A549 treated with RU486 at 1 μM for 4 hours (cell line): ENCODE results near the gene FLT3LG. TPM values are rescaled to one million over a fixed set of nuclear protein-coding genes. Genes with fewer than 3 reads are reported as not detected.

ENCODE experiments used
- total RNA-seq: library from RNA; stranded (reverse); fragments of 200-300 nt; extraction: Qiagen RNA extraction; gene quantifications from 5 replicates; pipeline ENCODE4 v1.2.3, GENCODE V29; 2022; ENCODE audit warnings: low read depth

The FLT3LG gene, protein sequence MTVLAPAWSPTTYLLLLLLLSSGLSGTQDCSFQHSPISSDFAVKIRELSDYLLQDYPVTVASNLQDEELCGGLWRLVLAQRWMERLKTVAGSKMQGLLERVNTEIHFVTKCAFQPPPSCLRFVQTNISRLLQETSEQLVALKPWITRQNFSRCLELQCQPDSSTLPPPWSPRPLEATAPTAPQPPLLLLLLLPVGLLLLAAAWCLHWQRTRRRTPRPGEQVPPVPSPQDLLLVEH
- total RNA-seq = 0.90 to 2.2 TPM (median 1.2 TPM) in 5 replicates

DNA sequence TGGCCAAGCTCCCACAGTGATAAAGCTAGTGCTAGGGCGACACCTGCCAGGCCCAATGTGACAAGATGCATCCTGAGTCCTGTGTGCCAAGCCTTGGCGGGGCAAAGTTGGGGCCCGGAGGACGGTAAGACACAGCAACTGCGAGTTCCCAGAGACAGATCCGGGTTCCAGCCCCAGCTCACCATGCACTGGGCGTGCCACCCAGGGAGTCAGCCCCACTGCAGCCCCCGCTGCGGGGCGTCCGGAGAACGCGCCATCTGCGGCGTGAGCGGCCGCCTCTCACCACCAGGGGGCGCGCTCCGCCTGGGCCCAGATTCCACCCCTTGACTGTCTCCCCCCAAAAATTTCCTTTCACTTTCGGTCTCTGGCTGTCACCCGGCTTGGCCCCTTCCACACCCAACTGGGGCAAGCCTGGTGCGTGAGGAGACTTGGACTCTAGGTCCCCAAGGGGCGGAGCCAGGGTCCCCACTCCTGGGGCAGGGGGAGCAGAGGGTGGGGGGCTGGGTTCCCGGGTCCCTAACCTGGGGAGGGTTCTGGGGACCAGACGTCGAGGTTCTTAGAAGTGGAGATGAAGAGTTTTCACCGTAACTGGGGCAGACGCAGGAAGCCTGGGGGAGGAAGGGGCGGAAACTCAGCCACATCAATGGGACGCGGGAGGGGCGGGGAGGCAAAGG, at the start of gene FLT3LG:
Gene FLT3LG (plus strand): TSS at position 348 of the 674 bp plus-strand sequence. CDS start 425 bp downstream, outside the sequence.

DNA sequence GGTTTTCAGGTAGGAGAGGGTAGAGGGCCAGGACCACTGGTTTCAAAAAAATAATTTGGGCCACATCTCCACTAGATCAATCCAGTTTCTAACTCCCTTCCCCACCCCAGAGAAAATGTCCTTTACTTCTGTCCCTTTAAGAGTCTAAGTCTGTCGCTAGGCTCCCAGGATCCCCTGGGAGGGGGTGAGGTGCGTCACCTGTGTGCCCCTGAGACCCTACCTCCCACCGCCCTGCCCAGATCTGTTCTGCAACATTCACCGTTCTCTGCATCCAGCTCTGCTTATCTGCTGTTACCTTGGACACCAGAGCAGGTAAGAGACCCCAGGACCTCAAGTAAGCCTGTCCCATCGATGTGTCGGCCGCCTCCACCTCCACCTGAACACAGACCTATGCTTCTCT, 48.8 kb upstream of the FLT3LG start, which contains the start of gene GFY:
Gene GFY (plus strand): TSS at position 211 of the 400 bp plus-strand sequence. CDS start 1,043 bp downstream, outside the sequence.

DNA sequence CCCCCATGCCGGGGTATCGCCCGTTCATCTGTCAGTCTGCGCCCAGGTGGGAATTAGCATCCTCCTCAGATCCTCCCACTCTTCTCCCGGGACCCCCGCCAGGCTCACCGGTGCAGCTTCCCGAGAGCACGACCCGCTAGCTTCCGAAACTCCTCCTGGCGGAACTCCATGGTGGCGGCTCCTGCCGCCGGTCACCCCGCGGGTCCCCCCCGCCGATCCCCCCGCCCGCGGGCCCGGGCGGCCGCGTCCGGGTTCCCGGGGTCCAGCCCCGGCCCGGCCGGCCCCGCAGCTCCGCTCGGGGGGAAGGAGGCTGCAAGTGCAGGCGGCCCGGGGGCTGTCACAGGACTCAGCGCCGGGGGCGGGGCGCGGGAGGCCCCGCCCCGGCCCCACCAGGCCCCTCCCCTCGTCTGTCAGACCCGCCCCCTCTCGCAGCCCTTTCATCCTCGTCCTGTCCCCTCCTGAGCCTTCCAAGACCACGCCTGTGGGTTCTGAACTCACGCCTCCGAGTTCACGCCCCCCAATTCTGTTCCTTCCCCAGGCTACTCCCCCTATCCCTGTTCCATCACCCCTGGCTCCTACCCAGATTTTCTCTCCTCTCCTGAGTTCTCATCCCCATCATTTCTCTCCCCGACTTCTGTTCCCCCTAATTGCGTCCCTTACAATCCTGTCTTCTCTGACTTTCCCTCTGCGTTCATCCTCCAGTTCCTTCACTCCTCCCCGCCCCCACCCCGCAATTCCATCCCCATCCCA, 32.6 kb upstream of the FLT3LG start, which contains the start of gene SLC17A7:
Gene SLC17A7 (minus strand): TSS at position 318 of the 750 bp plus-strand sequence. CDS start 148 bp downstream, at position 170.

DNA sequence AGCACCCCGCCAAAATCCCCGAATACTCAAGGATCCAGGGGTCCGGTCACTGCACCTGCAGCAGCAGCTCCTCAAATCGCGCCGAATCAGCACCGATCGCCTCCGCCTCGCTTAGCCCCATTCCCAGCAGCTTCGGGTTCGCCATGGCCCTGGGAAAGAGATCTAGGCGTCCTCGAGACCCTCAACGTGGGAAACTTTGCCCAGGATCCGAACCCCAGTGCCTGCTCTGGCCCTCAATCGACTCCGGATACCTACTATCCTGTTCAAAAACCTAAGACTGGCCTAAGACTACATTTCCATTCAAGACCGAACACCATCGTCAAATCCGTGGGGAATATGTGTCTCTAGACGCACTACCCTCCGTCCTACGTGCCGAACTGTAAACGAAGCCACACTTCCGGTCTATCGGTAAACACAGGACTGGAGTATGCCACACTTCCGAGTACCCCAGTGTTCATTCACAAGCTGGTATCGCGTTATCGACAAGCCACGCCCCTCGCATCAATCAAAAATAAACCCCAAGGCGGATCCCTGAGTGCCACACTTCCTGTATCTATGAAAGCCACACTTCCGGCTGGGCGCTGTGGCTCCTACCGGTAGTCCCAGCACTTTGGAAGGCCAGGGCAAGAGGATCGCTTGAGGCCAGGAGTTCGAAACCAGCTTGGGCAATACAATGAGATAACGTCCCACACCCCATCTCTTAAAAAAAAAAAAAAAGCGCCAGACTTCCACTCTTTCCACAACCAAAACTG, 22.4 kb upstream of the FLT3LG start, which contains the start of gene PIH1D1:
Gene PIH1D1 (minus strand): TSS at position 385 of the 752 bp plus-strand sequence. CDS start 240 bp downstream, at position 145.

DNA sequence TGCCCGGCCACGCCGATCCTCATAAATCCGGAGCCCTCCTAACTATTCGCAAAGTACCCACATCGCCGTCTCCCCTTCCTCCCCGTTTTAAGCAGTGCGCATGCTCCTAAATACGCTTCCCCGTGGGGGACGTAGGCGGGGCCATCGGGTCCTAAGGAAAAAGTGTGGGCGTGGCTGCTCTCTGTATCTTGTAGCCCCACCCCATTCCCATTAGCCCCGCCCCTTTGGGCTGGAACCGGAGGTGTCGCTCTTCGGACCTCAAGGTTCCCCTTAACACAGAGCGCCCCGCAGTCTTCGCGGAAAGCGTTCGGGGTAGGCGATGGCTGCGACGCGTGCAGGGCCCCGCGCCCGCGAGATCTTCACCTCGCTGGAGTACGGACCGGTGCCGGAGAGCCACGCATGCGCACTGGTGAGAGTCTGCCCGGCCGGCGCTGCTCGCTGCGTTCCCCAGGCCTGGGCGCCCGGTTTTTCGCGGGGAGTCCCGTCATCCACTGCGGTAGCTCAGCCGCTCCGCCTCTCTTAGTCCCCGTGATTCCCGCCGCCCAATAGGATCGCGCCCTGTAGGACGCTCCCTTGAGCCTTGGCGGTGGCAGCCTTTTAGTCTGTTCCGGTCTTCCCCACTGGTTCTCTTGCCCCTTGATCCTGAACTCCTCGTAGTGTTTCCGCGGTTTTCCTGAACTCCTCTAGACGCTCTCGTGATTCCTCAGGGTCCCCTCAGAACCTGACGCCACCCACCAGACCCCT, 20.8 kb upstream of the FLT3LG start, which contains the start of gene ALDH16A1:
Gene ALDH16A1 (plus strand): TSS at position 213 of the 744 bp plus-strand sequence. CDS start 107 bp downstream, at position 320.

DNA sequence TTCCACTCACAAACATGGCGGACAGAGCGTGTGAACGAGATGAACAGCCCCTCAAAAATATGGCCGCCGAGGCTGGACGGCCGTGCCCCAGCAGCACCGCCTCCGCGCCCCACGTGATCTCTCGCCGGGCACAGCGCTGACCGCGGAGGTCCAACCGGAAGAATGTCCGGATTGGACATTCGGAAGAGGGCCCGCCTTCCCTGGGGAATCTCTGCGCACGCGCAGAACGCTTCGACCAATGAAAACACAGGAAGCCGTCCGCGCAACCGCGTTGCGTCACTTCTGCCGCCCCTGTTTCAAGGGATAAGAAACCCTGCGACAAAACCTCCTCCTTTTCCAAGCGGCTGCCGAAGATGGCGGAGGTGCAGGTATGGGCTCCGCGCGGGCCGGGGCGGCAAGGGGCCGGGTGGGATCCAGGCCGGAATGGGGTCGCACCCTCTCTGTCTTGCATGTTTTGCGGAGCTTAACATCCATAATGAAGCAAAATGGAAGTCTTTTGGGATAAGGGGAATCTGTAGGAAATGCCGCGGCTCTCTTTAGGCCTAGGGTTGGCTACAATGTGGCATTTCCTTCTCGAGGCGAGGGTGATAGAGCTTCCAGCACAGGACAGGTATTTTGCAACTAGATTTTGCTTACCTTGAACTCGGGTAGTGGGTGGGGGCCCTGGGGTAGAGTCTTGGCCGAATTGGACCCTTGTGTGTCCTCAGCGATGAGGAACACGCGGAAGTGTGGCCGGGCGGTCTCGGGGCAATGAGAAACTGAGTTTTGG, 13.4 kb downstream of the FLT3LG start, which contains the start of gene RPL13A:
Gene RPL13A (plus strand): TSS at position 332 of the 769 bp plus-strand sequence. CDS start 22 bp downstream, at position 354.

Other genes with a start within 250 kb of the FLT3LG start
- 0.90 to 1.8 TPM (median 1.3 TPM) in 5 replicates for gene SLC6A16, start 149.0 kb upstream of the FLT3LG start, total RNA-seq
- gene CD37, start 138.8 kb upstream of the FLT3LG start, total RNA-seq = not detected in 5 replicates
- 13.9 to 21.0 TPM (median 17.2 TPM) in 5 replicates for gene TEAD2, start 111.8 kb upstream of the FLT3LG start, total RNA-seq
- 0.37 to 1.0 TPM (median 0.48 TPM) in 5 replicates for gene DKKL1, start 110.3 kb upstream of the FLT3LG start, total RNA-seq
- 0.10 TPM in 1 of 5 replicates, not detected in the others for gene KASH5, start 86.0 kb upstream of the FLT3LG start, total RNA-seq
- gene PTH2, start 50.8 kb upstream of the FLT3LG start, total RNA-seq = not detected in 5 replicates
- 0.12 to 0.28 TPM (median 0.17 TPM) in 4 of 5 replicates, not detected in the other for gene GFY, start 48.8 kb upstream of the FLT3LG start, total RNA-seq
- 0.39 to 0.73 TPM (median 0.67 TPM) in 5 replicates for gene SLC17A7, start 32.7 kb upstream of the FLT3LG start, total RNA-seq
- gene PIH1D1, start 22.4 kb upstream of the FLT3LG start, total RNA-seq = 88.4 to 93.8 TPM (median 92.6 TPM) in 5 replicates
- 13.6 to 25.0 TPM (median 21.1 TPM) in 5 replicates for gene ALDH16A1, start 21.0 kb upstream of the FLT3LG start, total RNA-seq
- 3,849 to 4,394 TPM (median 4,225 TPM) in 5 replicates for gene RPL13A, start 13.4 kb downstream of the FLT3LG start, total RNA-seq
- gene RPS11, start 22.2 kb downstream of the FLT3LG start, total RNA-seq = 3,786 to 4,498 TPM (median 3,975 TPM) in 5 replicates
- 23.9 to 33.3 TPM (median 28.1 TPM) in 5 replicates for gene FCGRT, start 38.4 kb downstream of the FLT3LG start, total RNA-seq
- gene RCN3, start 53.8 kb downstream of the FLT3LG start, total RNA-seq = 0.78 to 2.8 TPM (median 2.0 TPM) in 5 replicates
- 80.5 to 105 TPM (median 102 TPM) in 5 replicates for gene NOSIP, start 106.3 kb downstream of the FLT3LG start, total RNA-seq
- gene PRRG2, start 107.1 kb downstream of the FLT3LG start, total RNA-seq = 0.66 to 1.5 TPM (median 1.0 TPM) in 5 replicates
- gene PRR12, start 117.0 kb downstream of the FLT3LG start, total RNA-seq = 24.2 to 35.2 TPM (median 31.5 TPM) in 5 replicates
- gene RRAS, start 165.9 kb downstream of the FLT3LG start, total RNA-seq = 81.1 to 134 TPM (median 118 TPM) in 5 replicates
- gene SCAF1, start 168.0 kb downstream of the FLT3LG start, total RNA-seq = 42.4 to 73.9 TPM (median 68.0 TPM) in 5 replicates
- 83.2 to 108 TPM (median 101 TPM) in 5 replicates for gene IRF3, start 191.6 kb downstream of the FLT3LG start, total RNA-seq
- 51.6 to 75.3 TPM (median 73.0 TPM) in 5 replicates for gene BCL2L12, start 191.7 kb downstream of the FLT3LG start, total RNA-seq
- 407 to 437 TPM (median 431 TPM) in 5 replicates for gene PRMT1, start 203.1 kb downstream of the FLT3LG start, total RNA-seq
- gene ADM5, start 215.4 kb downstream of the FLT3LG start, total RNA-seq = 3.9 to 6.9 TPM (median 5.9 TPM) in 5 replicates
- gene CPT1C, start 216.9 kb downstream of the FLT3LG start, total RNA-seq = 11.6 to 14.1 TPM (median 12.2 TPM) in 5 replicates